Ishikawa (cell line): ENCODE results near the gene ILRUN.

Experiments used
- CEBPB ChIP-seq: IDR thresholded peaks from 2 replicates; pipeline ENCODE4 v1.6.1; 2012
- EGR1 ChIP-seq: IDR thresholded peaks from 2 replicates; pipeline ENCODE4 v1.6.1; 2012
- EP300 ChIP-seq: IDR thresholded peaks from 2 replicates; pipeline ENCODE4 v1.6.1; 2012; ENCODE audit warnings: borderline replicate concordance
- FOXM1 ChIP-seq: IDR thresholded peaks from 2 replicates; pipeline ENCODE4 v1.6.1; 2012; ENCODE audit warnings: low read depth, borderline replicate concordance
- RAD21 ChIP-seq: IDR thresholded peaks from 2 replicates; pipeline ENCODE4 v1.6.1; 2012; ENCODE audit warnings: low read depth
- TAF1 ChIP-seq: IDR thresholded peaks from 2 replicates; pipeline ENCODE4 v1.6.1; 2012; ENCODE audit warnings: low read depth, mild to moderate bottlenecking
- TCF12 ChIP-seq: IDR thresholded peaks from 2 replicates; pipeline ENCODE4 v1.6.1; 2012; ENCODE audit warnings: low read depth
- TF ChIP-seq, protein P1 (sequence below): IDR thresholded peaks from 2 replicates; pipeline ENCODE4 v1.6.1; 2012; ENCODE audit warnings: low read depth, mild to moderate bottlenecking

DNA sequence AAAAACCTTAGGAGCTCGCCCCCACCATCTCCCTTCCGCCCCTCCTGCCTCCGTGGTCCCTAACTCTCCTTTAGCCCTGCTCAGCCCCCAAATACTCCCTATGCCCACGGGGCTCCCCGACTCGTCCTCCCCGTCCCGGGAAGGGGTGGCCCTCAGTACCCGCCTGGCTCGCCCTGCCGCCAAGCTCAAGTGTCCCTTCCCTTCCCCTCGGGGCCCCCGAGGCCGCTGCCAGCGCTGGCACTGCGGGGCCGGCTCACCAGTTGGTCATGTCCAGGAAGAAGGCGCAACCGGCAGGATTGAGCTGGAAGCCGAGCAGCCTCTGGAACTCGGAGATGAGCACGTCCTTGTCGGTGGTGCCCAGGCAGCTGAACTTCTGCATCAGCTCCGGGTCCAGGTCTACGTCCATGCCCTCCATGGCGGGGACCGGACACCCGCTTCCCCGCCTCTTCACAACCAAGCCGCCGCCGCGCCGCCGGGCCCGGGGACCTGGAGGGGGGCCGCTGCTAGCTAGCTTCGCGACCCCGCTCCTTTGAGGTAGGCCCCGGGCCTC is 303 bp downstream of the ILRUN start:
- TF ChIP-seq FOXM1 (no peak), CEBPB (no peak), EP300 (no peak), RAD21 (no peak), TAF1 (no peak), TCF12 (no peak), EGR1 (no peak)
- TF ChIP-seq, protein P1, sequence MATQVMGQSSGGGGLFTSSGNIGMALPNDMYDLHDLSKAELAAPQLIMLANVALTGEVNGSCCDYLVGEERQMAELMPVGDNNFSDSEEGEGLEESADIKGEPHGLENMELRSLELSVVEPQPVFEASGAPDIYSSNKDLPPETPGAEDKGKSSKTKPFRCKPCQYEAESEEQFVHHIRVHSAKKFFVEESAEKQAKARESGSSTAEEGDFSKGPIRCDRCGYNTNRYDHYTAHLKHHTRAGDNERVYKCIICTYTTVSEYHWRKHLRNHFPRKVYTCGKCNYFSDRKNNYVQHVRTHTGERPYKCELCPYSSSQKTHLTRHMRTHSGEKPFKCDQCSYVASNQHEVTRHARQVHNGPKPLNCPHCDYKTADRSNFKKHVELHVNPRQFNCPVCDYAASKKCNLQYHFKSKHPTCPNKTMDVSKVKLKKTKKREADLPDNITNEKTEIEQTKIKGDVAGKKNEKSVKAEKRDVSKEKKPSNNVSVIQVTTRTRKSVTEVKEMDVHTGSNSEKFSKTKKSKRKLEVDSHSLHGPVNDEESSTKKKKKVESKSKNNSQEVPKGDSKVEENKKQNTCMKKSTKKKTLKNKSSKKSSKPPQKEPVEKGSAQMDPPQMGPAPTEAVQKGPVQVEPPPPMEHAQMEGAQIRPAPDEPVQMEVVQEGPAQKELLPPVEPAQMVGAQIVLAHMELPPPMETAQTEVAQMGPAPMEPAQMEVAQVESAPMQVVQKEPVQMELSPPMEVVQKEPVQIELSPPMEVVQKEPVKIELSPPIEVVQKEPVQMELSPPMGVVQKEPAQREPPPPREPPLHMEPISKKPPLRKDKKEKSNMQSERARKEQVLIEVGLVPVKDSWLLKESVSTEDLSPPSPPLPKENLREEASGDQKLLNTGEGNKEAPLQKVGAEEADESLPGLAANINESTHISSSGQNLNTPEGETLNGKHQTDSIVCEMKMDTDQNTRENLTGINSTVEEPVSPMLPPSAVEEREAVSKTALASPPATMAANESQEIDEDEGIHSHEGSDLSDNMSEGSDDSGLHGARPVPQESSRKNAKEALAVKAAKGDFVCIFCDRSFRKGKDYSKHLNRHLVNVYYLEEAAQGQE = no peak
